GDM1 (cell line): ENCODE measurements around the gene ENPP7.
A peak's percentile ranks its signal among the peaks of the same experiment; 100 is the strongest.

ENCODE experiments used
- DNase-seq: peaks from one replicate; lab custom pipeline; 2025; lab: John Stamatoyannopoulos, UW

Gene ENPP7

GRCh38 chr17:79732254-79732653 lies 1.5 kb downstream of the ENPP7 start:
- DNase-seq, result no peak

GRCh38 chr17:79732804-79733691 lies 2.3 kb downstream of the ENPP7 start:
- DNase-seq, result no peak

DNA sequence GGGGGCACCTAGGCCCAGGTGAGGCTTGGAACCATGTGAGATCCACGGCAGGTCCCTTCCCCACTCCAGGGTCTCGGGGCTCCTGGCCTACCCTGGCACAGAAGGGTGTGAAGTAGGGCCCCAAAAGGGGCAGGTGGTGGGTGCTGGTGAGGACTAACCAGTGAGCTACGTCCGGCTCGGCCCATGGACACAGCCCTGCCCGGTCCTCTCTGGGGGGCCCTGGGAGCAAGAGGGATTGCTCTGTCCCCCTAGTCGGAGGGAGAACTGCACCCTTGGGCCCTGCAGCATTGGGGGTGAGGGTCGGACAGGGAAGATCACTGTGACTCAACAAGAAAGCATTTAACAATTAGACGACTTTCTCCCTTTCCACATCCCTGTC lies 2.9 kb downstream of the ENPP7 start:
- DNase-seq, result no peak

- no peak for DNase-seq
Observed at GRCh38 chr17:79735096-79735495, 4.4 kb downstream of the ENPP7 start.

DNA sequence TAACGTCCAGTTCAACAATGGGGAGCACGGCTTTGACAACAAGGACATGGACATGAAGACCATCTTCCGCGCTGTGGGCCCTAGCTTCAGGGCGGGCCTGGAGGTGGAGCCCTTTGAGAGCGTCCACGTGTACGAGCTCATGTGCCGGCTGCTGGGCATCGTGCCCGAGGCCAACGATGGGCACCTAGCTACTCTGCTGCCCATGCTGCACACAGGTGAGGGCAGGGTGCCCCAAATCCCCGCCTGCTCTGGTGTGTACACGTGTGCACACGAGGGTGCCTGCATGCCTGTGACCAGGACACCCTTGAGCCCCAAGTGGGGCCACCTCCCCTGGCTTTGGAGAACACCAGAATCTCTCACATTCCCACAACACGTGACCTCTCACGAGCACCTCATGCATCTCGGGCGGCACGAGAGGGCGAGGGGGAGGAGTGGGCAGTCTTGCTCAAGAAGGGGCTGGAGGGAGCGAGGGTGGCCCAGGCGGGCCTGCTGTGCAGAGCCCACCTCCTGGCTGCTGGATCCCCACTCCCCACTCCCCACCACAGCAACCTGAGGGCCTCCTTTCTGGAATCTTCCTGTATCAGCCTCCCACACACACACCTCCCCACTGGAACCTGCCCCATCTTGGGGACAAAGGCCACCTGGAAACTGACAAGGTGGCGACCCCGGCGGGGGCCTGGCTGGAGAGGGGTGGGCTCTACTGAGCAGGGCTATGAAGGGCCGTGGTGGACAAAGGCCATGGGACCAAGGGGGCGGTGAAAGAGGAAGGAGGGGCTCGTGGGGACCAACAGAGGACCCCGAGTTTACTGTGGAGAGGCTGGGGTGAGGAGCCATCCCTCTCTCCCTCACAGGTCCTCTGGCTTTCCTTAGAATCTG lies 6.5 kb downstream of the ENPP7 start:
- no peak for DNase-seq

DNA sequence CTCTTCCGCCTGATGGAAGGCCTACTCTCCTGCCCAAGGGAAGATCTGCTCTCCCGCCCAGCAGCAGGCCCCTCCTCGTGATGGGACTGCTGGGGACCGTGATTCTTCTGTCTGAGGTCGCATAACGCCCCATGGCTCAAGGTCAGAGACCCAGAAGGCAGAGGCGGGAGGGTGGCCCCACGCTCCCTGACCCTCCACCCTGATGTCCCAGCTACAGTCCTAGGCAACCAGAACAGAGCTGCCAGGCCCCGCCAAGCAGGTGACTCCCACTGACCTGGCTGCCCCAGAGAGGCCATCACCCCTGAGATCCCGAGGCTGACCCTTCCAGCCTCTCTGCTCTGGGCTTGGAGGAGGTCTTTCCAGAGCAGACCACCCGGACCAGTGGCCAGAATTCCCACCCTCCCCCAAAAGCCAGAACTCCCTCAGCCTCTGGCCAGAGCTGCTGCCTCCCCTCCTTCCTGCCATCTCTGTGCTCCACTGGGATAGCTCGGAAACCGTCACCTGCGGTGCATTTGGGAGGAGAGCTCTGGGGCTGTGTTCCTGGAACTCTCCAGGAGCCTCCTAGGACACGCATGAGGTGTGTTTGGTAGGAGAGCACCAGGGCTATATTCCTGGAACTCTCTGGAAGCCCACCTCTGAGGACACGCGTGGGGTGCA lies 7.3 kb downstream of the ENPP7 start:
- no peak for DNase-seq

GRCh38 chr17:79738643-79739042 lies 7.9 kb downstream of the ENPP7 start:
- DNase-seq, result no peak

- DNase-seq, result no peak
Observed at GRCh38 chr17:79739148-79740062, 8.7 kb downstream of the ENPP7 start.

GRCh38 chr17:79740413-79740812 lies 9.7 kb downstream of the ENPP7 start:
- no peak for DNase-seq

GRCh38 chr17:79741401-79741750 lies 10.6 kb downstream of the ENPP7 start:
- no peak for DNase-seq

GRCh38 chr17:79741751-79742588 lies 11.2 kb downstream of the ENPP7 start:
- peak; percentile 40 for DNase-seq

- DNase-seq, result no peak
Observed at GRCh38 chr17:79742589-79742918, 11.8 kb downstream of the ENPP7 start.

GRCh38 chr17:79742951-79743476 lies 12.3 kb downstream of the ENPP7 start:
- no peak for DNase-seq

DNA sequence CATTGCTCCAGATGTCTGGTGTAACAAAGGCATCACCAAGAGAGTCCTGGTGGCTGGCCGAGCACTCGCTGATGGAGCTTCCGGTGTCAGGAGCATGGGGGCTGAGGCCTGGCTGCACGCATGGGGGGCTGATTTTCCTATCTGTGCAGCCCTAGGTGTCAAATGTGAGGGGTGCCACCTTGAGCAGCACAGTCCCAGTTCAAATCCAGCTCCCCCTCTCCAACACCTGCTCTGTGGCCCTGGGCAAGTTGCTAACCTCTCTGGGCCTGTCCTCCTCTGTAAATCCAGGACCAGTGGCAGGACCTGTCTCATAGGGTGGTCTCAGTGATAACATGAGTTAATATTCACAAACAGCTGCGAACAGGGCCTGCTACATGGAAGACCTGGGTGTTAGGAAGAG lies 12.9 kb downstream of the ENPP7 start:
- no peak for DNase-seq

DNA sequence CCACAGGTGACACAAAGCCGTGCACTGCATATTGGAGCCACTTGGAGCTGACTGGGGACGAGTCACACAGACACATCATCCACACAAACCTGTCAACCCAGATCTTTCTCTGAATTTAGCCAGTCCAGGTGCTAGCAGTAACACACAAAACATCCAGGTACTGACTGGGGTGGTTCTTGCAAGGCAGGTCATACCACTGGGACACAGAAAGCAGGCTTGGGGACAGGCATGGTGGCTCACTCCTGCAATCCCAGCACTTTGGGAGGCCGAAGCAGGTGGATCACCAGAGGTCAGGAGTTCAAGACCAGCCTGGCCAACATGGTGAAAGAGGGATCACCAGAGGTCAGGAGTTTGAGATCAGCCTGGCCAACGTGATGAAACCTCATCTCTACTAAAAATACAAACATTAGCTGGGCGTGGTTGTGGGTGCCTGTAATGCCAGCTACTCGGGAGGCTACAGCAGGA lies 14.9 kb downstream of the ENPP7 start:
- no peak for DNase-seq

- no peak for DNase-seq
Observed at GRCh38 chr17:79746889-79747507, 16.3 kb downstream of the ENPP7 start.

DNA sequence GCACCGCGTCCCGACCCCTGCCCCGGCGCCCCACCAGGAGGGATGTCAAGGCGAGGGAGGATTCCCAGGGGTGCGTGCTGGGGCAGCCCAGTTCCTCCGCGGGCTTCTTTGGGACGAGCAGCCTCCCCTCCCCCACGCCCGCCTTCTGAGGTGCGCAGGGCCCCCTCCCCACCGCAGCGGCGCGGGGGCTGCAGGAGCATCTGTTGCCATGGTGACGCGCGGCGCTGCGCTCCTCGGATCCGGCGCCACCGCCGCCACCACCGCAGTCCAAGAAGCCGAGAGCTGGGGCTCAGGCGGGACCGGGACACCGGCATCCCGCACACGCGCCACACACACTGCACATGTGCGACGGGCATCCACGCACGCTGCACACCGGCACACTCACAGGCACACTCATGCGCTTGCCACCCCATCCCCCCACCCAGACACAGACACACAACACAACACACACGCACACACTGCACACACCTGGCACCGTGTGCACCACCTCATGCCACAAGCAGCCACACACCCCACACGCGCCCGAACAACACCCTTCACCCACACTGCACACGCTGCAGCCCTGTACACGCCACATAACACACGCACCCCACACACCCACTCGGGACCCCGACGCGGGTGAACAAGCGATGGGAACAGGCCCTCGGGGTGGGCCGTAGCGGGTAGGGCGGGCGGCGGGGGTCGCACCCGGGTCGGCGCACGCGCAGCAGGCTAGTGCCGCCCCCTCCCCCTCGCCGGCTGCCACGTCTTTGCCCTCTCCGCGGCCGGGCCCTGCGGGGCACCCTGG lies 17.0 kb downstream of the ENPP7 start:
- DNase-seq, result no peak

- DNase-seq, result no peak
Observed at GRCh38 chr17:79748295-79749099, 17.8 kb downstream of the ENPP7 start.
